A673 (cell line): ENCODE measurements around the gene CBFA2T3.

Source experiments
- EZH2 ChIP-seq: fragments of 200-600 bp; sonication (generic); IDR thresholded peaks from 2 replicates; pipeline ENCODE4 v1.6.1; 2017; ENCODE audit warnings: borderline replicate concordance, low read depth, mild to moderate bottlenecking, mixed read lengths, antibody characterized with exemption, low read length; ENCODE audit not compliant: poor library complexity, severe bottlenecking
- TF ChIP-seq, protein P1 (sequence below): fragments of 300-800, 200-600 bp; sonication (generic); conservative IDR thresholded peaks from 2 replicates; pipeline ENCODE4 v1.5.1; 2017; ENCODE audit warnings: low read depth, mild to moderate bottlenecking, antibody characterized with exemption, low read length, moderate library complexity, mixed read lengths

DNA sequence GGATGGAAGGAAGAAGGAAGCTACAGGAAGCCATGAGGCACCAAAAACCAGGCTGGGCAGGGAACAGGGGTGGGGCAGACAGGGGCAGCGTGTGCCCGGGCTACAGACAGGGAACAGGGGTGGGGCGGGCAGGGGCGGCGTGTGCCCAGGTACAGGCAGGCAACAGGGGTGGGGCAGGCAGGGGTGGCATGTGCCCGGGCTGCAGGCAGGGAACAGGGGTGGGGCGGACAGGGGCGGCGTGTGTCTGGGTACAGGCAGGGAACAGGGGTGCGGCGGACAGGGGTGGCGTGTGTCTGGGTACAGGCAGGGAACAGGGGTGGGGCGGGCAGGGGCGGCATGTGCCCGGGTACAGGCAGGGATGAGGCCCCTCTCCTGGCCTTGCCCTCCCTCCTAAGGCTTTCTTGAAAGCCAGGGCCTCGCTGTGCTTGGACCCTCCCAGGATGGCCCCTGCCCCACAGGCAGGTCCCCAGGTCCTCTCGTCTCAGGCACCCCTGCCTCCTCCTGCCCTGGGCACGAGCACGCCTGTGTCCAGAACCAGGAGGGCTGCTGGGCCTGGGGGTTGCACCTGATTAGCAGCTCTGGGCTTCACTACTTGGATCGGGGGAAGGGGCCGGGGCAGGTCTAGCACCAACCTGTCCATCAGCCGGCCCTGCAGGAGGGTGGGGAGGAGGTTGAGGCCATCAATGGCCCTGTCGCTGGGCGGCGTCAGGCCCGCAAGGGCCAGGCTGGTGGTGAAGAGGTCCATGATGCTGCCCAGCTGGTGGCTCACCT, 150.8 kb downstream of the CBFA2T3 start:
- TF ChIP-seq, protein P1, sequence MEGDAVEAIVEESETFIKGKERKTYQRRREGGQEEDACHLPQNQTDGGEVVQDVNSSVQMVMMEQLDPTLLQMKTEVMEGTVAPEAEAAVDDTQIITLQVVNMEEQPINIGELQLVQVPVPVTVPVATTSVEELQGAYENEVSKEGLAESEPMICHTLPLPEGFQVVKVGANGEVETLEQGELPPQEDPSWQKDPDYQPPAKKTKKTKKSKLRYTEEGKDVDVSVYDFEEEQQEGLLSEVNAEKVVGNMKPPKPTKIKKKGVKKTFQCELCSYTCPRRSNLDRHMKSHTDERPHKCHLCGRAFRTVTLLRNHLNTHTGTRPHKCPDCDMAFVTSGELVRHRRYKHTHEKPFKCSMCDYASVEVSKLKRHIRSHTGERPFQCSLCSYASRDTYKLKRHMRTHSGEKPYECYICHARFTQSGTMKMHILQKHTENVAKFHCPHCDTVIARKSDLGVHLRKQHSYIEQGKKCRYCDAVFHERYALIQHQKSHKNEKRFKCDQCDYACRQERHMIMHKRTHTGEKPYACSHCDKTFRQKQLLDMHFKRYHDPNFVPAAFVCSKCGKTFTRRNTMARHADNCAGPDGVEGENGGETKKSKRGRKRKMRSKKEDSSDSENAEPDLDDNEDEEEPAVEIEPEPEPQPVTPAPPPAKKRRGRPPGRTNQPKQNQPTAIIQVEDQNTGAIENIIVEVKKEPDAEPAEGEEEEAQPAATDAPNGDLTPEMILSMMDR: no peak
- TF ChIP-seq EZH2: no peak
